GM10266 (cell line): Measurements from ENCODE around the gene FAM72C.
"Not testable (repeated sequence)": the region's sequence is repeated elsewhere in the genome, so short reads cannot be mapped to it uniquely, and the experiment has no call there.

Source experiments
- DNase-seq: peaks from one replicate; pipeline ENCODE4 v3.0.0; 2012; ENCODE audit errors: extremely low spot score

The FAM72C gene

GRCh38 chr1:143971924-143972700 lies at the start of gene FAM72C:
Gene FAM72C, minus strand, starts transcription at chr1:143971986. Its CDS starts 845 bp downstream, at chr1:143971141.
- DNase-seq: not testable (repeated sequence)

- DNase-seq: not testable (repeated sequence)
These were observed 48.4 kb upstream of the FAM72C start for GRCh38 chr1:144020001-144020738.

GRCh38 chr1:144019101-144019500 lies 47.3 kb upstream of the FAM72C start:
- DNase-seq: not testable (repeated sequence)

- DNase-seq: not testable (repeated sequence)
These were observed 43.6 kb upstream of the FAM72C start for GRCh38 chr1:144015180-144015966.

- DNase-seq: not testable (repeated sequence)
These were observed 42.7 kb upstream of the FAM72C start for GRCh38 chr1:144014528-144014927.

GRCh38 chr1:144014121-144014520 lies 42.3 kb upstream of the FAM72C start:
- DNase-seq: not testable (repeated sequence)

GRCh38 chr1:144012168-144012733 lies 40.5 kb upstream of the FAM72C start:
- DNase-seq: not testable (repeated sequence)

- not testable (repeated sequence) for DNase-seq
These were observed 37.6 kb upstream of the FAM72C start for GRCh38 chr1:144009410-144009809.

- DNase-seq: not testable (repeated sequence)
These were observed 32.5 kb upstream of the FAM72C start for GRCh38 chr1:144004259-144004658.

- not testable (repeated sequence) for DNase-seq
These were observed 31.7 kb upstream of the FAM72C start for GRCh38 chr1:144003306-144004029.

GRCh38 chr1:144002141-144002881 lies 30.5 kb upstream of the FAM72C start:
- DNase-seq: not testable (repeated sequence)

- not testable (repeated sequence) for DNase-seq
These were observed 29.3 kb upstream of the FAM72C start for GRCh38 chr1:144001077-144001476.

- DNase-seq: not testable (repeated sequence)
These were observed 24.2 kb upstream of the FAM72C start for GRCh38 chr1:143996020-143996419.

- DNase-seq: not testable (repeated sequence)
These were observed 21.6 kb upstream of the FAM72C start for GRCh38 chr1:143993301-143993907.

GRCh38 chr1:143990699-143991098 lies 18.9 kb upstream of the FAM72C start:
- DNase-seq: not testable (repeated sequence)

- DNase-seq: not testable (repeated sequence)
These were observed 17.9 kb upstream of the FAM72C start for GRCh38 chr1:143989719-143990118.

GRCh38 chr1:143989427-143989712 lies 17.6 kb upstream of the FAM72C start:
- not testable (repeated sequence) for DNase-seq

- not testable (repeated sequence) for DNase-seq
These were observed 17.0 kb upstream of the FAM72C start for GRCh38 chr1:143988602-143989426.

GRCh38 chr1:143987868-143988267 lies 16.1 kb upstream of the FAM72C start:
- not testable (repeated sequence) for DNase-seq
